ENCODE measurements around the gene TGFBR2.

DNA sequence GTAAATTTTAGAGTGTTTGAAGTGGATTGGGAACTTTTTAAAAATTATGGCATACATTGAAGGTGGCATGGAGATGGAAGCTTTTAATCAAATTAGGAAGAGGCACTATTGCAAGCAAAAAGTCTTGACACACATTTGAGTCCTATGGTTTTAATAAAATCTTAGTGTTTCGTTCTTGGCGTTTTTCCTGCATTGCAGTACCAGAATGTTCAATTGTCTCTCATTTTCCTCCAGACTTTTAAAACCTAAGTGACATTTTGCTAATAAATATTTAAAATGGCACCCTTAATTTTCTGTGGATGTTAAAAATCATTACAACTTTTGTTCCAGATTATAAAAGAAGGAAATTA lies 2.2 kb downstream of the TGFBR2 start:
- no peak for TF ChIP-seq POLR2A (IDR thresholded peaks at IDR 0.05)
- TF ChIP-seq, protein P1, sequence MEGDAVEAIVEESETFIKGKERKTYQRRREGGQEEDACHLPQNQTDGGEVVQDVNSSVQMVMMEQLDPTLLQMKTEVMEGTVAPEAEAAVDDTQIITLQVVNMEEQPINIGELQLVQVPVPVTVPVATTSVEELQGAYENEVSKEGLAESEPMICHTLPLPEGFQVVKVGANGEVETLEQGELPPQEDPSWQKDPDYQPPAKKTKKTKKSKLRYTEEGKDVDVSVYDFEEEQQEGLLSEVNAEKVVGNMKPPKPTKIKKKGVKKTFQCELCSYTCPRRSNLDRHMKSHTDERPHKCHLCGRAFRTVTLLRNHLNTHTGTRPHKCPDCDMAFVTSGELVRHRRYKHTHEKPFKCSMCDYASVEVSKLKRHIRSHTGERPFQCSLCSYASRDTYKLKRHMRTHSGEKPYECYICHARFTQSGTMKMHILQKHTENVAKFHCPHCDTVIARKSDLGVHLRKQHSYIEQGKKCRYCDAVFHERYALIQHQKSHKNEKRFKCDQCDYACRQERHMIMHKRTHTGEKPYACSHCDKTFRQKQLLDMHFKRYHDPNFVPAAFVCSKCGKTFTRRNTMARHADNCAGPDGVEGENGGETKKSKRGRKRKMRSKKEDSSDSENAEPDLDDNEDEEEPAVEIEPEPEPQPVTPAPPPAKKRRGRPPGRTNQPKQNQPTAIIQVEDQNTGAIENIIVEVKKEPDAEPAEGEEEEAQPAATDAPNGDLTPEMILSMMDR (IDR thresholded peaks at IDR 0.05 in 8 of 11, conservative IDR thresholded peaks at IDR 0.05 in 3 of 11): no peak
- no peak for TF ChIP-seq POLR2AphosphoS5 (IDR thresholded peaks at IDR 0.05)
